HG03442 (cell line): Measurements from ENCODE around the gene LRRC4C.

Experiments used
- ATAC-seq: cut with Tn5 transposase; IDR thresholded peaks from one replicate; pipeline ENCODE4 v1.9.1; 2021; ENCODE audit warnings: mild to moderate bottlenecking, moderate library complexity; ENCODE audit not compliant: unreplicated experiment

The LRRC4C gene

DNA sequence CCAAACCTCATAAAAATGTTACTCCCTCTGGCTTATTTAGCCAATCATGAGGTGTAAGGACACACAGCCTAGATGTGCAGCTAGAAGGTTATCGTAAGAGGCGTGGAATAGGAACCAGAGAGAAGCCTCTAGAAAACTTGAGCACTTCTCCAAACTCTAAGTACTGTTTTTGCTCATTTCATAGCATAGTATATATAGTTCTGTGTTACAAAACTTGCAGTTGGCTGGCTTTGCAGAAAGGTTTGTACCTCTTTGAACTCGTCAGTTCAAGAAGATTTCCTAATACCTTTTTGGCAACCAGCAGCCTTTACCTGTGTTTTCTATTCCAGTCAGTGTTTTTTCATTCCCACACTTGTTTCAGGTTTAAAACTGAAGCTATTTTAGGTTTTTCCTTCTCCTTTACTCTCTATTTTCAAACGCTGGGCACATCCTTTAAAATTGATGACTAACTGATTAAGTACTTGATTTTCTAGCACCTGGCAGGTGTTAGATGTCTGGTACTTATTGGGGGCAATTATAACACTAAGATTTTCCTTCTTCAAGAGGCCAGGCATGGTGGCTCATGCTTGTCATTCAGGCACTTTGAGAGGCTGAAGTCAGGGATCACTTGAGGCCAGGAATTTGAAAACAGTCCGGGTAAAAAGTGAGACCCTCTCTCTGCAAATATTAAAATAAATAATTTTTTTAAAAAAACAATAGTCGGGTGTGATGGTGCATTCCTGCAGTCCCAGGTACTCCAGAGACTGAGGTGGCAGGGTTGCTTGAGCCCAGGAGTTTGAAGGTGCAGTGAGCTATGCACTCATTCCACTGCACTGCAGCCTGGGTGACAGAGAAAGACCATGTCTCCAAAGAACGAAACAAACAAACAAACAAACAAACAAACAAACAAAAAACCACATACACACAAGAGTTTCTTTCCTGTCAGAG is 125.2 kb downstream of the LRRC4C start:
- ATAC-seq, result no peak

DNA sequence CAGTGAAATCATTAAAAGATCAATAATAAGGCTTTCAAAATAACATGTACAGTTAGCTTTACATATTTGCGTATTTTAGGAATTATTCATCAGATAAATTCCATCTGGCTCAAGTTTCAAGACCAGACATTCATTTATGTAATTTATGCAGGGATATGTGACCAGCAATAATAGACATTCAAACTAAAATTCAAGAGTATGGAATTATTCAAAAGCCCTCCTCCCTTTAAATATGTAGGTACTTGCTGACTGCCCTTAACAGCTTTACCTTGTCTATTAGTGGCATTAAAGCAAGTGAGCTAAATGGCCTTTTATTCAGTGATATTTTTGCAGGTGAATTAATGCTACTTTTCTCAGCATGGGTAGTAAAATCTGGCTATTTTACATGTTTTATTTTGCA is 126.1 kb downstream of the LRRC4C start:
- ATAC-seq, result no peak

DNA sequence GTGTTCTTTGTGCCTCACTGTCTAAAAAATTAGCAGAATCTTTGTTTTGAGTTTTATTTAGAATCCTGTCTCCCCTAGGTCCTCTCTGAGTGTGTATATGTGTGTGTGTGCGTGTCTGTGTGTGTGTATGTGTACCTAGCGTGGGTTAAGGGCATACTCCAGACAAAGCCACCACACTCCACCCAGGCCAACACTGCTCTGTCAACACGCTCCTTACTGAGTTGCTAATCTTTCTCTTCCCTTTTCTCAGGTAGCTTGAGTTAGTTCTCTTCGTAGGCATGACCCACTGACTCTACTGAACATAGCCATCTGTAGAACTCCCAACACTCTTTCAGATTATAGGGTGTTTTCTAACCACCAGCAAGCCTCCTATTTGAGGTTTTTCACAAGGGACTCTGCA is 131.1 kb downstream of the LRRC4C start:
- ATAC-seq, result no peak

DNA sequence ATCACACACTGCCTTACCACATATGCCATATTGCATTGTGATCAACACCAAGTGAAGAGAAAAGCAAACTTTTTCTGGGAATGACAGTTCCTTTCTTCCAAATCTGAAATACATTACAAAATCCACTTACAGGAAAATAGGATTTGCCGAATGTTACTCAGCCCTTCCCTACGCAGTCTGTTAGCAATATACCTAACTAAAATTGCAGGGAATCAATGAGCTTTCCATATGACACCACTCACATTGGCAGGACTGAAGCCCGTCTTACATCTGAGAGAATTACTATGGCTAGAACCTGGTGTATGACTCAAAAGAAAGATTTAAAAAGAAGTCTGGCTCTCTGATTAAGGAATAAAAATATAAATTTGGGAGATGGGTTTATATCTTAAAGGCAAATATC is 136.0 kb downstream of the LRRC4C start:
- no peak for ATAC-seq

DNA sequence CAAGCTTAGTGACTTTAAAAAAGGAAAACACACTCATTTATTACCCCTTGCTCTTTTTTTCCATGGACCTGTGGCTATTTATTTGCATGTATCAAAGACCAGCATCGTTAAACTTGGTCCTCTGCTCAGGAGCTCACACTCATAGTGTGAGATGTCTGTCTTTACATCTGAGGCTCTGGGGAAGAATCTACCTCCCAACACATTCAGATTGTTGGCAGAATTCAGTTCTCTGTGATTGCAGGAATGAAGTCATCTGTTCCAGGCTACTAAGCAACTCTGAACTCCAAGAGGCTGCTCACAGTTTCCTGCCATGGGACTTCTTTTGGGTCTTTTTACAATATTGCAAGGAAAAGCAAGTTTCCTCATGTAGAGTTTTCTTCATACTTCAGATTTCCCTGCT is 138.8 kb downstream of the LRRC4C start:
- ATAC-seq, result peak; percentile 36

DNA sequence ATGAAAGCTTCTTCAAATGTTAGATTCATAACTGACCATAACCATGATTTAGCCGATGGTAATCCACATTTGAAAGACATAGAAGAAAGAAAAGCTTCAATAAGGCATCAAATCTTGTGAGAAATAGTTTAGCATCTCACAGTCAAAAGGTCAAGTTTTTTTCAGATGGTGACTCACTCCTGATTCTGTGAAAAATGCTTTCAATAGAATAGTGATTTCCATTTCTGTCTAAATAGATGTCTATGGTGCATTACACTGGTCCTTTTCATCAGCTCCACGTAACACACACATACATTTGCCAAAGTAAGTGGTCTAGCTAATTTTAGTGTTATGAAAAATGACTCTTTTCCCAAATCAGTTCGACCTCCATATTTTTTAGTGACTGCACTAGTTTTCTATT is 139.2 kb downstream of the LRRC4C start:
- peak; percentile 49 for ATAC-seq

DNA sequence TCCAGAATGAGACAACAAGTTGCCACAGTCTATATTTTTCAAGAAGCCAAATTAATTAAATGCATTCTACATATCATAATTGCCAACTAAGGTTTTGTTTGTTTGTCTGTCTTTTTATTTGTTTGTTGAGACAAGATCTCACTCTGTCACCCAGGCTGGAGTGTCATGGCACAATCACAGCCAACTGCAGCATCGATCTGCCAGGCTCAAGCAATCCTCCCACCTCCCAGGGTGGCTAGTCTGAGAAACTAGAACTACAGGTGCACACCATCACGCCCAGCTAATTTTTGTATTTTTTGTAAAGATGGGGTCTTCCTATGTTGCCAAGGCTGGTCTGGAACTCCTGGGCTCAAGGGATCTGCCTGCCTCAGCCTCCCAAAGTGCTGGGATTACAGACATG is 140.0 kb downstream of the LRRC4C start:
- ATAC-seq, result no peak

DNA sequence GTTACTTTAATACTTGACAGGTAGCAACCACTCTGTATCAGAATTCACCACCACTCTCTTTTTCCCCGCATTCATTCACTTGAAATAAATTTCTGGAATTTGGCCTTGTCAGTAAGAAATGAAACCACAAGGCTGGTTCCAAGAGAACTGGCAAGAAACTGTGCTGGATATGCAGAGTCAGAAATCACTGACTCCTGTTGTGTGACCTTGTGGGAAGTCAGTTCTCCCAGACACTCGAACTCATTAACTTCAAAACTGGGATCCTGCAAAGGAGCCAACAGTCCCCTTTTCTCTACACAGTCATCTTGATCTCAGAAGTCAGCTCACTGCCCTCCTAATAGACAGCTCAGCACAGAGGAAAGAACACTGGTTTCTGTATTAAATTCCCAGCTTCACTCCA is 142.7 kb downstream of the LRRC4C start:
- ATAC-seq, result no peak

DNA sequence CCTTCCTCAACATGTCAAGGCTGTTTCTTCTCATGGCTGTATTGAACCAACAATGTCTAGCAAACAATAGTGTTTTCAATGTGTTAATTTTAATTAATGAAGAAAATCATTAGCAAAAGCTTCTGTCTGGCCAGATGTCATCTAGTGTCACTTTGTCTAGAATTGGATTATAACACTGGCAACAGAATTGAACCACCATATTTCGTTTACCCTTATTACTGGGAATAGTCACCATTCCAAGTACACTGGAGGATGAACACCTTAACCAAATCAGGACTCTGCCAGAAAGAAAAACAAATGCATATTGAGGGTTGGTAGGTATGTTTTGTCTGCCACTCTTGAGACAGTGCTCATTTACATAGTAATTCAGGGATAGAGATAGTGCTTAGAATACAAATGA is 146.2 kb downstream of the LRRC4C start:
- ATAC-seq, result no peak

DNA sequence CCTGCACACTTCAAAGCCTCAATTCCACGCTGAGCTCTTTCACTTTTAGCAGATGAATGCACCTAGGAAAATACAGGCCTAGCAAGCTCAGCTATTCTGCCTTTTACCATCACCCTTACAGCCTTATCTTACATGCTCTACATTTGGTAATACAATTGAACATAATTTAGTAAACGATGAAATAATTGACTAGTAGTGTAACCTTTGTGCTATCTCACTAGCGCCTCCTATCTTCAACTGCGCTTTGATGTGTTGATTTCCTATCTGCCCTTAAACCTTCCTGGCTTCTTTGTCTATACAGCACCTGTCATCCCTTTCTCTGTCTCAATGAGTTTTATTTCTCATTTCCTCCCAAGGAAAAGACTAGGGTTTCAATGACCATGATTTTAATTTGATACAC is 149.7 kb downstream of the LRRC4C start:
- ATAC-seq, result peak; percentile 18

DNA sequence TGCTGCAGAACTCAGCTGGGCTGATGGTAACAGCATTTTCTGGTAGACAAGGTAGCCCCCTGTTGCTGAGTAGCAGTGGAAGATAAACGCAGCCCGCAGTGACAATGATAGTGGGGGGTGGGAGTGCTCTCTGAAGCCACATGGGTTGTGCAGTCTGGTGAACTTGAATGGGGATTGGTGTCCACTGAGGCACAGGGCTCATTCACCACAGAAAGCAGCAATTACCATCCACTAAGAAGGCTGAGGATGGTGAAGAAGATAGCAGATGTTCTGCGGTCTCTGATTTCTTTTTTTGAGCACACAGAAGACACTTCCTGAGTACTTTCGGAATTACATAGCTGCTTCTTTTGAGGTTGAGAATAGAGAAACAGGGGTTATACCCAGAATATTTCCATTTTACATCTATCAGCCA is 150.3 kb downstream of the LRRC4C start:
- peak; percentile 80 for ATAC-seq

DNA sequence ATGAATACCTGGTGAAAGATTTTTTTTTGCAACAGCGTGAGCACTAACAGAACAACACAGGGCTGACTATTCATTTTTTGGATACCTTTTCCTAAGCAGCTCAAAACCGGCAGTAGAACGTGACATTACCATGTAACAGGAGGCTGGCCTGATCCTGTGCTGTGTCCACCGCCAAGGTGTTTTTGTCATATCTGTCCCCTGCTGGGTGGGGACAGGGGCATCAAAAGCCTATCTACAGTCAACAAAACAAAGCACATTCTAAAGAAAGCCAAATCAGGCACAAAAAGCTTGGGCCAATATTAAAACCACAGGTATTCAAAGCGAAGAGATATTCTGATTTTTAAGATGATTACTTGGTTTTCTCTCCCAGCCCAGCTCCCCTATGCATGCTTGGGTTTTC is 151.2 kb downstream of the LRRC4C start:
- ATAC-seq, result no peak

DNA sequence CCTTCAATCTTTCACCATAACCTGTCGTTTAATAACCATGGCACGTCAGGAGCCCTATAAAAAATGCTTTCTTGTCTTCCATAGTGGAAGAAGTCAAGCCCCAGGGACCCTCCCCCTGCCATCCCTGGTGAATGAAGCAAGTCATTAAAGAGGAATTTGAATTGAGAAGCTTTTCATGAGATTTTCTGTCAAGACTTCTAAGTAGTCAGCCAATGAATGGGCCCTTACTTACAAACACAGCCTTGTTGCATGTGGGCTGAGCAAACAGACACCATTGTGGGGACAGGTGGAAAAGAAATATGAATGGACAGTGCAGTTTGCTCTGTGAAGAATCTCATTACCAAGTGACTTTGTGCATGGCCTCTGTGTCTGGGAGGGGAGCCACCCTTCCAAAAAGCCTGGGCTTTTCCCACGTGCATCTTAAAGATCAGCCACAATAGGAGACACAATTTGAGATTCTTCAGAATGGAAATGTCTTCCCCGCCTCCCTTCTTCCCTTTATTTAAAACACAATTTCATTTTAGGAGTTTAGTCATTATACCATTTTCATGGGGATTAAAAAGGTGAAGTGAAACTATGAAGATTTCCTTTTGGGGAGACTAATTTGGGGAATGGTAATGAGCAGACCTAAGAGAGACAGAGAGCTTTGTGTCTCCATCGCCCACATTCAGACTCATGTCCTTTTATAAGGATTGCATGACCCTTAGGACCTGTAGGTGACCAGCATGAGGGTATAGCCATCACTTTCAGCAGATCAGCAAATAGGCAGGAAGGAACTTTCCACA is 152.0 kb downstream of the LRRC4C start:
- peak; percentile 20 for ATAC-seq

DNA sequence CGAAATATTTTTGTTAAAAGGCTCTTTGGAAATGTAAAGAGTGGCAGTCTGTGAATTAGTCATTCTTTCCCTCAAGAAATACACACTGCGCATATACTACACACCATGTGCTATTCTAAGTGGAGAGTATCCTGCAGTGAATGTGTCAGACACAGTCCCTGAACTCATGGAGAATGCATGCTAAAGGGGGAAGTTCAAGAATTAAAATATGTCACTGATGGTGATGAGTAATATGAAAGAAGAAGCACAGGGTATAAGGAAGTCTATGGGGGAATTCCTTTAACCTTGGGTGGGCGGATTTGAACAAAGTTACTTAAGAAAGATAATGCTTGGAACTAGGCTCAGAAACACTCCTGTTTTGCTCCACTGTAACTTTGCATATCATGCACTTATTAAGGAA is 153.0 kb downstream of the LRRC4C start:
- peak; percentile 25 for ATAC-seq

DNA sequence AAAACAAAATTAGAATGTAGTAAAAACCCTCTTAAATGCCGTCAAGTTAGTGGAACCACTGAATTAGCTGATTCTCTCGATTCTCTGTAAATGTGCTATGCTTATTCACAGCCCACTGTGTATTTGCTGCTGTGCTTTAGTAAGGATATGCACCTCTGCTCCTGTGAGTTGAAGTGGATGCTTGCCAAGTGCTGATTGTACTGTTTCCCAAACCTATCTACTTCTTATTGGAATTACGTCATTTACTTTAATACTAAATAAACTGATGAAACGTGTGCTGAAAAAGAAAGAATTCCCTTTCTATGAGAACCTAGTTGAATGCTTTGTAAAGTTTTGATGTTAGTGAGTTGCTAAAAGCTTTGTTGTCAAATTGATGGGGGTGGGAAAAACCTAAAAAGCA is 158.4 kb downstream of the LRRC4C start:
- ATAC-seq, result no peak

DNA sequence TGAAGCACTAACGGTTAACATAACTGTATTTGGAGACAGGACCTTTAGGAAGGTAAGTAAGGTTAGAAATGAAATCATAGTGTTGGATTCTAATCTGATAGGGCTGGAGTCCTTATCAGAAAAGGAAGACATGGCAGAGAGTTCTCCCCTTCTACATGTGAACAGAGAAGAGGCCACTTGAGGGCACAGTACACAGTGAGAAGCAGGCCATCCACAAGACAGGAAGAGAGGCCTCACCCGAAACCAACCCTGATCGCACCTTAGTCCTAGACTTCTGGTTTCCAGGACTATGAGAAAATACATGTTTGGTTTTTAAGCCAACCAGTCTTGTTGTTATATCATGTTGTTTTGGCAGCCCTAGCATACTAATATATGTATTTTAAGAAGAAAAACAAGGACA is 170.0 kb downstream of the LRRC4C start:
- ATAC-seq, result peak; percentile 92

DNA sequence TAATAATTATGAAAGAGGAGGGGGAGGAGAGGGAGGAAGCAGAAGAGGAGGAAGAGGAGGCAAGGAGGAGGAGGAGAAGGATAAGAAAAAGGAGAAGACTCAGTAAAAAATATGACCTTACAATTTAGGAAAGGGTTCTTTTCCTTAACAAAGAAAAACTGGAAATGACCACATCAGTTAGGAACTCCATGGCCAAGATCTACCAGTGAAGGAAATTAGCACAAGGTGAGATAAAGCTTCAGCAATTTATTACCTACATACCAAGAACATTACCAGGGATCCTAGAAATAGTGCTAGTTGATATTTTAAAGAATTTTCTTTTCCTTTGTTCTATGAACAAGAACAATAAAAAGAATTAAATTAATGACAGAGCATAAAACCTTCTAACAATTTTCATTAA is 172.7 kb downstream of the LRRC4C start:
- no peak for ATAC-seq

DNA sequence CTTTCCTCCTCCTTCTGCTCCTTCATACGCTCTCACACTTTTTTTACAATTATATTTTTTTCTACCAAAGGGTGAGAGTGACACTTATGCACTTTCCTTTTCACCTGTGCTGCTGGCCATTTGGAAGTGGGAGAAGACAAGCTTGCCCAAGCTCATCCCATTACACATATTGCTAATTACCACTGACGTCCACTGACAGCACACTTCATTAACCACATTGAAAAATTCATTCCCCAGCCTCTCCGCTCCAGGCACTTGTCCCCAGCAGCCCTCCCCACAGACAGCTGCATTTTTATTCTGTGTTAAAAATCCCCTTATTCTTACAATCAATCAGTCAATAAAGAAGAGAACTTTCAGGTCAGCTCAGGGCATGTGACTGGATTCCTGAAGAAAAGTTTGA is 175.1 kb downstream of the LRRC4C start:
- no peak for ATAC-seq

DNA sequence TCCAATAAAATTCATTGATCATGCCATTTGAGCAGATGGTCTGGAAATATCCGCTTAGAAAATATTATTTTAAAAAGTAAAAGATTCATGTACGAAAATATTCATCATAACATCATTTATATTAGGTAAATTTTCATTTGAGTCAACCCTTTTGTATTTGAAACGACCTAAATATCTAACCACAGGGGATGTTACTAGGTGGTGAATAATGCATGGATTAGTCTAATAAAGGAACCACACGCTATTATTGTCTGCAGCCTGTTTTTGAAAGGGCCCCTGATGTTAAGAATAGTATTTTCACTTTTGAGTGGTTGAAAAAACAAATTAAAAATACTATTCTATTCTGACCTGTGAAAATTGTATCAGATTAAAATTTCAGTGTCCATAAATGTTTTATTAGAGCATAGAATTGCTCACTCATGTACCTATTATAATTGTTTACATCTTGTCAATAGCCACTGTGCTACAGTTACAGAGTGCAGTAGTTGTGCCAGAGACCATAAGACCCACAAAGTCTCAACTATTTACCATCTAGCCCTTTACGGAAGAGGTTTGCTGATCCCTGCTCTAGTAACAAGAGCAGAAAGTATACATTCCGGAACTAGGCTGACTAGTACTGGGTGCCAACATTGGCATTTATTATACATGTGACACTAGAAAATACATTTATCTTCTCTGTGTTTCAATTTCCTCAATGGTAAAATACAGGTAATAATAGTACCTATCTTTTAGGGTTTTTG is 176.1 kb downstream of the LRRC4C start:
- no peak for ATAC-seq

DNA sequence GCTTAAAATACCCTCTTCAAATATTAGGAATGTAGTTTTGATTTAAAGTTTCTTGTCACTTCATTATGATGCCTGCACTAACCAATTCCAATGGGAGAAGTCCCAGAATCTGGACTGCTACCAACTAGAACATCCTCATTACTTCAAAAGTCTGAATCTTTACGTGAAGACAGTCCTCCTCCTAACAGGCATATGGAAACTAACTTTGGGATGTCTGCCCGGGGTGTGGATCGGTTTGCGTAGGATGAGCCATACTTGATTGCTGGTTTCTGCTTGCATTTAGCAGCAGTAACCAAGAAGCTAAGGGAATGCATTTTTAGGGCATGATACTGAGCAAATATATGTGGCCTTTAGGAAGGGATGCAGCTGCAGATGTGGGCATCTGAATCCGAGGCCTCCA is 177.1 kb downstream of the LRRC4C start:
- no peak for ATAC-seq

DNA sequence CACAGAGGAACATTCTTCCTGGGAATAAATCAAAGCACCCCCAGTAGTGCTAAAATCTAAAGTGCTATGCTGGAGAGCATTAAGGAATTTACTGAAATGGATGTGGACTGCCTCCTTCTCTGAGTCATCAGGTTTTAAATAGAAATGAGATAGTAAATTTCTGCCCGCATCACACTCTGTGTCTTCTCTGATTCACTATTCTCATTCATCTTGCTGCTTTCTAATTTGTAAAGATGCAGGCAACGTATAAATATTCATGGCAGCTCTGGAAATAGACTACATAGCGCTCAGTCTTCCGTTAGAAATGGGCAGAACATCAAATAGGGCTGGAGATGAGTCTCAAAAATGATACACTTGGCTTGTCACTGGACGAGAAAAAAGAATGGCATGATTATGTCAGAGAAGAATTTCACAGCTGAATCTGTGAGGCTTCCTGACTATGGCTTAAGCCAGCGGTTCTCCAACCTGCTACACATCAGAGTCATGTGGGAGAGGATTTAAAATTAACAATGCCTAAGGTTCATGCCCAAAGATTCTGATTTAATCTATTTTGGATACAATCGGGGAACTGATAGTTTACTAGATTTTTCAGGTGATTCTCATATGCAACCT is 178.2 kb downstream of the LRRC4C start:
- no peak for ATAC-seq
